Mesenteric fat pad (tissue), 1 donor: ENCODE data around the gene GTPBP4. TPM values are rescaled to one million over a fixed set of nuclear protein-coding genes. Genes with fewer than 3 reads are reported as not detected.
A peak's percentile ranks its signal among the peaks of the same experiment; 100 is the strongest.
"Not testable (repeated sequence)": the region's sequence is repeated elsewhere in the genome, so short reads cannot be mapped to it uniquely, and the experiment has no call there.

Source experiments
- DNase-seq: peaks from one replicate; pipeline ENCODE4 v3.0.0-alpha.2; 2020; ENCODE audit warnings: low spot score
- total RNA-seq: library from RNA; stranded (reverse); fragmentation: NEBNext Ultra II Directional; extraction: Animal tissue kit (Norgen Biotek cat#: 25700); gene quantifications from one replicate; pipeline ENCODE4 v1.2.1, GENCODE V29; 2021
- donor health status: DM: yes; HTN: yes; CAD: no.

Gene GTPBP4
- total RNA-seq, 1 donor from 2014 or later, result 59.9 TPM

- peak; percentile 96 for DNase-seq
These were observed 68.3 kb downstream of the GTPBP4 start, which contains the start of gene WDR37 for GRCh38 chr10:1056326-1057105. Gene WDR37 (plus strand): TSS chr10:1056385. CDS start chr10:1072156, 15,771 bp downstream.

GRCh38 chr10:1057106-1057657 lies 68.9 kb downstream of the GTPBP4 start:
- no peak for DNase-seq

DNA sequence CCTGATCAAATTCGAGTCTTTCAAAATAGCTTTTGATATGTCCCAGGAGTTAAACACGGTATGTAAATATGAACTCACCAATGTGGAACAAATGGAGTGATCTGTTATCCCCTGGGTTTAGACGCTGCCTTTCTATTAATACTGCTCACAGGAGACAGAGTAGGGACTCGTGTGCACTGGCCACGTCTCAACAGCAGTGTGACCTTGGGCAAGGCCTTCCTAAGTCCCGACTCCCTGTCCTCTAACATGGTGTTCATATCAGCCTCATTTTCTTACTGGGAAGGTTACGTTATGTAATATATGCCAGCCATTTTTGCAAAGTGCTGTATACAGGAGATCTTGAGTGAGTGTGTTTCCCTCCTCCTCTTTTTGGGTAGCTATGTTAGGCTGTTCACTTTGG lies 69.8 kb downstream of the GTPBP4 start:
- no peak for DNase-seq

DNA sequence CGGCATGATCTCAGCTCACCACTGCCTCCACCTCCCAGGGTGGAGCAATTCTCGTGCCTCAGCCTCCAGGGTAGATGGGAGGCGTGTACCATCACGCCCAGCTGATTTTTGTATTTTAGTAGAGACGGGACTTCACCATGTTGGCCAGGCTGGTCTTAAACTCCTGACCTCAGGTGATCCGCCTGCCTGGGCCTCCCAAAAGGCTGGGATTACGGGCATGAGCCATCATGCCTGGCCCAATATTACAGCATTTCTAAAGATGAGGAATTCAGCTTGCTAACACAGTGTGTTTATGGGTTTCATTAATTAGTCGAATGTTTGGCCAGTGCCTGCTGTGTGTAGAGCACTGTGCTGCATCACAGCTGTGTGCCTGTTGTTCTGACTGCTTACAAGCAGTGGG lies 71.7 kb downstream of the GTPBP4 start:
- DNase-seq, result no peak

GRCh38 chr10:1061930-1062774 lies 73.9 kb downstream of the GTPBP4 start:
- DNase-seq, result no peak

GRCh38 chr10:1063232-1063865 lies 75.1 kb downstream of the GTPBP4 start:
- DNase-seq, result no peak

DNA sequence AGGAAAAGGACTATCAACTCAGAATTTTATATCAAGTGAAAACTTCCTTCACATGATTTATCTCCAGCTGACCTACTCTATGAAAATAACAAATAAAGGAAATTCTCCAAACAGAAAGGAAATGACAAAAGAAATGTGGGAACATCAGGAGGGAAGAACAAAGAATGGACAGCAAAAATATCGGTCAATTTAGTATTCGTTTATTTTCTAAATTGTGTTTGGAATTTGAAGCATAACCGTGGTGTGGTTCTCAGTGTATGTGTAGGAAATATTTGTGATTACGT lies 76.7 kb downstream of the GTPBP4 start:
- no peak for DNase-seq

- DNase-seq, result not testable (repeated sequence)
These were observed 78.5 kb downstream of the GTPBP4 start for GRCh38 chr10:1066734-1067133.

GRCh38 chr10:1068380-1069361 lies 80.4 kb downstream of the GTPBP4 start:
- no peak for DNase-seq

Other genes starting within 250 kb of the GTPBP4 start
- 74.7 TPM for gene LARP4B, start 56.7 kb upstream of the GTPBP4 start, total RNA-seq
- gene IDI2, start 37.4 kb downstream of the GTPBP4 start, total RNA-seq, result not detected
- gene IDI1, start 60.7 kb downstream of the GTPBP4 start, total RNA-seq, result 32.3 TPM
- gene WDR37, start 68.0 kb downstream of the GTPBP4 start, total RNA-seq, result 17.1 TPM